Left lung (tissue), 14 donors: ENCODE data around the gene VPS16. TPM values are rescaled to one million over a fixed set of nuclear protein-coding genes. Genes with fewer than 3 reads are reported as not detected.

Experiments used
- ATAC-seq: fragments of 200-7000 bp; cut with Tn5 transposase; one replicate; pipeline ENCODE4 v1.9.1; 2020; ENCODE audit warnings: moderate library complexity
- DNase-seq, 4 donors: peaks; one replicate each; pipeline ENCODE4 v3.0.0-alpha.2; 2013 to 2020
- H3K27ac ChIP-seq, 2 donors: fragments of 200-600 bp; sonication (generic) in 1 of 2; one replicate each; pipeline versions ENCODE4 v1.5.0 to v1.8.0; 2020 to 2021
- H3K27me3 ChIP-seq, 2 donors: fragments of 200-600 bp; sonication (generic) in 1 of 2; one replicate each; pipeline versions ENCODE4 v1.5.0 to v1.8.0; 2020 to 2021
- H3K36me3 ChIP-seq, 2 donors: fragments of 200-600 bp; sonication (generic) in 1 of 2; one replicate each; pipeline versions ENCODE4 v1.5.0 to v1.8.0; 2020 to 2021
- H3K4me1 ChIP-seq, 2 donors: fragments of 200-600 bp; one replicate each; pipeline ENCODE4 v1.8.0; 2021
- H3K4me3 ChIP-seq, 2 donors: fragments of 200-600 bp; sonication (generic) in 1 of 2; one replicate each; pipeline versions ENCODE4 v1.5.0 to v1.8.0; 2020 to 2021; ENCODE audit warnings: mild to moderate bottlenecking in 1 of 2
- H3K9me3 ChIP-seq, 2 donors: fragments of 200-600 bp; sonication (generic) in 1 of 2; one replicate each; pipeline versions ENCODE4 v1.5.0 to v1.8.0; 2020 to 2021
- intact Hi-C, 2 donors: fragments of 100-400 bp; cut with DNase I; formaldehyde crosslinking; loops; one replicate each; pipeline versions ENCODE4 v1.11.2 to v1.14.2; 2022
- long read RNA-seq, 12 donors: library from polyadenylated mRNA in 2 of 12; unstranded in 2 of 12; transcript quantifications; one replicate each; pipeline ENCODE4 v2.0.0 and lab custom pipeline, GENCODE V29; 2019 to 2026
- polyA plus RNA-seq, 6 donors: library from polyadenylated mRNA; unstranded; fragments of 120-200 nt; gene quantifications; one replicate each; pipeline ENCODE4 v1.2.1, GENCODE V29; 2013; ENCODE audit not compliant: insufficient read length in 6 of 6
- total RNA-seq, 2 donors: library from RNA; stranded (reverse); fragmentation: NEBNext Ultra II Directional; extraction: Animal tissue kit (Norgen Biotek cat#: 25700); gene quantifications; one replicate each; pipeline ENCODE4 v1.2.1, GENCODE V29; 2021
- TF ChIP-seq, protein P1 (sequence below), 2 donors: fragments of 200-600 bp; sonication (generic) in 1 of 2; IDR thresholded peaks; one replicate each; pipeline versions ENCODE4 v1.5.0 to v1.8.0; 2021; ENCODE audit warnings: antibody characterized with exemption in 2 of 2
- donor health status: DM: no; HTN: yes; CAD: no.
- donor health status: DM: no; HTN: no; CAD: no.

Gene VPS16
- 10 to 100 TPM; 38.6 to 42.7 TPM for total RNA-seq
- polyA plus RNA-seq = 10 to 100 TPM; 31.9 to 42.0 (median 34.8) TPM
- long read RNA-seq, donor 1, partial matches to known transcripts = 0 of 5 reads
- long read RNA-seq, donor 1, other reads (novel, unspliced or antisense) = 0 of 5 reads
- long read RNA-seq, donor 2, transcript VPS16-202 (24 exons, 2,750 nt) = major isoform, 7 of 7 reads
- long read RNA-seq, donor 2, partial matches to known transcripts = 0 of 7 reads
- long read RNA-seq, donor 2, other reads (novel, unspliced or antisense) = 0 of 7 reads
- long read RNA-seq, donor 3, partial matches to known transcripts = 0 of 4 reads
- long read RNA-seq, donor 3, other reads (novel, unspliced or antisense) = 0 of 4 reads
- long read RNA-seq, donor 4, transcript VPS16-202 (24 exons, 2,750 nt) = major isoform, 12 of 16 reads
- long read RNA-seq, donor 4, partial matches to known transcripts = 2 of 16 reads
- long read RNA-seq, donor 4, other reads (novel, unspliced or antisense) = 2 of 16 reads
- long read RNA-seq, donor 5, partial matches to known transcripts = 0 of 2 reads
- long read RNA-seq, donor 5, other reads (novel, unspliced or antisense) = 0 of 2 reads
- long read RNA-seq, donor 6, transcript VPS16-202 (24 exons, 2,750 nt) = major isoform, 8 of 8 reads
- long read RNA-seq, donor 6, partial matches to known transcripts = 0 of 8 reads
- long read RNA-seq, donor 6, other reads (novel, unspliced or antisense) = 0 of 8 reads
- long read RNA-seq, donor 7, partial matches to known transcripts = 0 of 3 reads
- long read RNA-seq, donor 7, other reads (novel, unspliced or antisense) = 0 of 3 reads
- long read RNA-seq, donor 8, transcript VPS16-202 (24 exons, 2,750 nt) = major isoform, 9 of 9 reads
- long read RNA-seq, donor 8, partial matches to known transcripts = 0 of 9 reads
- long read RNA-seq, donor 8, other reads (novel, unspliced or antisense) = 0 of 9 reads
- long read RNA-seq, donor 9 = 0 reads
- long read RNA-seq, donor 10, transcript VPS16-202 (24 exons, 2,750 nt) = major isoform, 25 of 31 reads
- long read RNA-seq, donor 10, partial matches to known transcripts = 1 of 31 reads
- long read RNA-seq, donor 10, other reads (novel, unspliced or antisense) = 4 of 31 reads
- long read RNA-seq, donor 11 = 0 reads
- long read RNA-seq, donor 12, partial matches to known transcripts = 7 of 8 reads
- long read RNA-seq, donor 12, other reads (novel, unspliced or antisense) = 0 of 8 reads

DNA sequence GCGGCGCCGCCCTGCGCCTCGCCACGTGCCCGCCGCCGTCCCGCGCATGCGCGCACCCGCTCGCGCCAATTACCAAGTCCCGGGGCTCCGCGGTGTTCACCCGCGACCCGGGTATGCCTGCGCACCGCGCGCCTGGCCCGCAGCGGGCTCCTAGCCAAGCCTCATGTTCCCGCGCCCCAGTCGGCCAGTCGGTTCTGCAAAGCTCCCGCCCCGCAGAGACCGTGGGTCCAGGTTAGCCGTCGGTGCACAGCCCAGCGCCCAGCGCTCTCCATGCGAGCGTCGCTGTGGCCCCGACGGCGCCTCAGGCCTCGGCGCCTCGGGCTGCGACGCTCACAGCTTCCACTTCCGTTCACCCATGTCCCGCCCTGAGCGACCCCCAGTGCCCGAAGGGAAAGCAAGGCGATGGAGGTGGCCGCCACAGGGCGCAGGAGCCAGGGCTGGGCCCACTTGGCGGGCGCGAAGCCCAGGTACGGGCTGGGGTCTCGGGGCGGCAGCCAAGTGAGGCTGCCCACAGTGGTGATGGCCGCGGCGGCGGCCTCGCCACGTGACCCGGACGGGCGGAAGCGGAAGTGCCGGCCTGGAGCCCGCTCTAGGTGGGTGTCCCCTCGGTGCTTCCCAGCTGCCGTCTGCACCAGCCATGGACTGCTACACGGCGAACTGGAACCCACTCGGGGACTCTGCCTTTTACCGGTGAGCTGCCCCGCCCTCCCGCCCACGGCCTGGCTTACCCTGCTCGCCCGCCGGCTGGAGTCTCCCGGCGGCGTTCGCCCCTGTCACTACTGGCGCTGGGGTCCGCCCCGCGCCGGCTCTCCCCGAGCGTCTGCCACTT, at the start of gene VPS16, which contains the start of gene PCED1A:
Gene VPS16, plus strand, starts transcription at position 608 of the 829 bp plus-strand sequence. Its CDS starts 30 bp downstream, at position 638.
Gene PCED1A, minus strand, starts transcription at position 518 of the 829 bp plus-strand sequence. CDS start 743 bp downstream, outside the sequence.
- H3K4me3 ChIP-seq = peak within 1 kb of the TSS; percentile 89 to 95
- DNase-seq (peak; percentile 85 to 97 (median 91)), ATAC-seq (peak; percentile 99)
- peaks cover 3 to 20% of the 10 kb centered on the region in 2 donors for H3K4me1 ChIP-seq
- H3K27ac ChIP-seq = peak within 1 kb of the TSS; percentile 83 to 96
- intact Hi-C loops = no loop called here
- TF ChIP-seq, protein P1, sequence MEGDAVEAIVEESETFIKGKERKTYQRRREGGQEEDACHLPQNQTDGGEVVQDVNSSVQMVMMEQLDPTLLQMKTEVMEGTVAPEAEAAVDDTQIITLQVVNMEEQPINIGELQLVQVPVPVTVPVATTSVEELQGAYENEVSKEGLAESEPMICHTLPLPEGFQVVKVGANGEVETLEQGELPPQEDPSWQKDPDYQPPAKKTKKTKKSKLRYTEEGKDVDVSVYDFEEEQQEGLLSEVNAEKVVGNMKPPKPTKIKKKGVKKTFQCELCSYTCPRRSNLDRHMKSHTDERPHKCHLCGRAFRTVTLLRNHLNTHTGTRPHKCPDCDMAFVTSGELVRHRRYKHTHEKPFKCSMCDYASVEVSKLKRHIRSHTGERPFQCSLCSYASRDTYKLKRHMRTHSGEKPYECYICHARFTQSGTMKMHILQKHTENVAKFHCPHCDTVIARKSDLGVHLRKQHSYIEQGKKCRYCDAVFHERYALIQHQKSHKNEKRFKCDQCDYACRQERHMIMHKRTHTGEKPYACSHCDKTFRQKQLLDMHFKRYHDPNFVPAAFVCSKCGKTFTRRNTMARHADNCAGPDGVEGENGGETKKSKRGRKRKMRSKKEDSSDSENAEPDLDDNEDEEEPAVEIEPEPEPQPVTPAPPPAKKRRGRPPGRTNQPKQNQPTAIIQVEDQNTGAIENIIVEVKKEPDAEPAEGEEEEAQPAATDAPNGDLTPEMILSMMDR (IDR thresholded peaks at IDR 0.05) = no peak
- no peaks in the 10 kb centered on the region for H3K27me3 ChIP-seq
- no peaks in the 10 kb centered on the region for H3K9me3 ChIP-seq
- H3K36me3 ChIP-seq = peaks cover 0 to 20% of the 10 kb centered on the region in 2 donors

- no peak for ATAC-seq
- intact Hi-C loops = no loop called here
- H3K4me3 ChIP-seq = no peak overlapping the region
- DNase-seq = no peak
- no peaks in the 10 kb centered on the region for H3K9me3 ChIP-seq
- peaks cover 0 to 66% of the 10 kb centered on the region in 2 donors for H3K27me3 ChIP-seq
- H3K36me3 ChIP-seq = no peaks in the 10 kb centered on the region
- no peaks in the 10 kb centered on the region for H3K4me1 ChIP-seq
- no peak overlapping the region for H3K27ac ChIP-seq
- TF ChIP-seq, protein P1 (IDR thresholded peaks at IDR 0.05) = no peak
Observed at GRCh38 chr20:2793471-2793870, 47.1 kb upstream of the VPS16 start.

- TF ChIP-seq, protein P1 (IDR thresholded peaks at IDR 0.05) = no peak
- no peak overlapping the region for H3K27ac ChIP-seq
- H3K36me3 ChIP-seq = no peaks in the 10 kb centered on the region
- intact Hi-C loops = no loop called here
- ATAC-seq (no peak), DNase-seq (no peak)
- no peak overlapping the region for H3K4me3 ChIP-seq
- H3K9me3 ChIP-seq = no peaks in the 10 kb centered on the region
- H3K27me3 ChIP-seq = peaks cover 0 to 71% of the 10 kb centered on the region in 2 donors
- H3K4me1 ChIP-seq = peaks cover 0 to 4% of the 10 kb centered on the region in 2 donors
Observed at GRCh38 chr20:2794202-2794748, 46.3 kb upstream of the VPS16 start.

GRCh38 chr20:2794866-2795447, 45.6 kb upstream of the VPS16 start:
- H3K4me1 ChIP-seq = peaks cover 0 to 10% of the 10 kb centered on the region in 2 donors
- no peak for DNase-seq
- no peak for ATAC-seq
- TF ChIP-seq, protein P1 (IDR thresholded peaks at IDR 0.05) = no peak
- H3K36me3 ChIP-seq = no peaks in the 10 kb centered on the region
- no peak overlapping the region for H3K27ac ChIP-seq
- intact Hi-C loops = no loop called here
- H3K9me3 ChIP-seq = no peaks in the 10 kb centered on the region
- H3K27me3 ChIP-seq = peaks cover under 1 to 76% of the 10 kb centered on the region in 2 donors
- H3K4me3 ChIP-seq = no peak overlapping the region
